HEK293T (cell line): ENCODE data around the gene CYP4F8.

Source experiments
- ARNT ChIP-seq: fragments of 450-650 bp; IDR thresholded peaks from 2 replicates; pipeline ENCODE4 v1.6.1; 2017; ENCODE audit warnings: mild to moderate bottlenecking
- BHLHE40 ChIP-seq: fragments of 450-650 bp; IDR thresholded peaks from 2 replicates; pipeline ENCODE4 v1.6.1; 2016; ENCODE audit warnings: mild to moderate bottlenecking, moderate library complexity, borderline replicate concordance
- CTBP1 ChIP-seq: fragments of 450-650 bp; IDR thresholded peaks from 2 replicates; pipeline ENCODE4 v1.6.1; 2016; ENCODE audit warnings: borderline replicate concordance
- ELF4 ChIP-seq: fragments of 450-650 bp; IDR thresholded peaks from 2 replicates; pipeline ENCODE4 v1.6.1; 2017; ENCODE audit warnings: antibody characterized with exemption
- FOXK2 ChIP-seq: fragments of 450-650 bp; IDR thresholded peaks from 2 replicates; pipeline ENCODE4 v1.6.1; 2016; ENCODE audit warnings: mild to moderate bottlenecking
- FOXM1 ChIP-seq: fragments of 450-650 bp; IDR thresholded peaks from 2 replicates; pipeline ENCODE4 v1.6.1; 2017; ENCODE audit warnings: mild to moderate bottlenecking, borderline replicate concordance
- HDGF ChIP-seq: fragments of 450-650 bp; IDR thresholded peaks from 2 replicates; pipeline ENCODE4 v1.6.1; 2017; ENCODE audit warnings: antibody characterized with exemption, borderline replicate concordance
- LEF1 ChIP-seq: fragments of 450-650 bp; IDR thresholded peaks from 2 replicates; pipeline ENCODE4 v1.6.1; 2017; ENCODE audit warnings: mild to moderate bottlenecking, borderline replicate concordance
- NFRKB ChIP-seq: fragments of 450-650 bp; IDR thresholded peaks from 2 replicates; pipeline ENCODE4 v1.6.1; 2016; ENCODE audit warnings: mild to moderate bottlenecking, moderate library complexity
- SP1 ChIP-seq: fragments of 450-650 bp; IDR thresholded peaks from 2 replicates; pipeline ENCODE4 v1.6.1; 2017
- TARDBP ChIP-seq: fragments of 450-650 bp; IDR thresholded peaks from 2 replicates; pipeline ENCODE4 v1.6.1; 2016

DNA sequence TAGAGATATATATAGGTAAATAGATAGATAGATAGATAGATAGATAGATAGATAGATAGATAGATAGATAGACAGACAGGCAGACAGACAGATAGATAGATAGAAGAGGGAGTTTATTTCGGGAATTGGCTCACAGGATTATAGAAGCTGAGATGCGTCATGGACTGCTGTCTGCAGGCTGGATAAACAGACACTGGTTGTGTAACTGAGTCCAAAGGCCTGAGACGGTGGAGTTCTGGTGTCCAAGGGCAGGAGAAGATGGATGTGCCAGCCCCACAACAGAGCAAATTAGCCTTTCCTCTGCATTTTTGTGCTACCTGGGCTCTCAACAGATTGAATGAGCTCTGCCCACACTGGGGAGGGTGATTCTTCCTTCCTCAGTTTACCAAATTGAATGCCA, 28.4 kb downstream of the CYP4F8 start:
- no peak for TF ChIP-seq ELF4
- no peak for TF ChIP-seq TARDBP
- TF ChIP-seq HDGF = no peak
- no peak for TF ChIP-seq ARNT
- TF ChIP-seq LEF1 = no peak
- no peak for TF ChIP-seq CTBP1
- TF ChIP-seq SP1 = no peak
- TF ChIP-seq FOXK2 = no peak
- no peak for TF ChIP-seq BHLHE40
- TF ChIP-seq FOXM1 = no peak
- TF ChIP-seq NFRKB = no peak
